Epithelial cell of umbilical artery (primary cell): ENCODE measurements around the gene RTN4. TPM values are rescaled to one million over a fixed set of nuclear protein-coding genes. Genes with fewer than 3 reads are reported as not detected.

Source experiments
- total RNA-seq: library from RNA; depleted of rRNA; stranded (reverse); fragments of >200 nt; gene quantifications from 2 replicates; pipeline ENCODE4 v1.2.3, GENCODE V29; 2014

The RTN4 gene
- total RNA-seq: 134 and 237 TPM in 2 replicates

GRCh38 chr2:55050100-55050994 lies at the start of gene RTN4:
Gene RTN4, minus strand, starts transcription at chr2:55050451. Its CDS starts 151 bp downstream, at chr2:55050300.

Other genes starting within 250 kb of the RTN4 start
- gene CLHC1, start 181.8 kb upstream of the RTN4 start, total RNA-seq: 5.2 and 8.8 TPM in 2 replicates
- gene RPS27A, start 182.2 kb upstream of the RTN4 start, total RNA-seq: 704 and 1,586 TPM in 2 replicates
- 39.7 and 40.6 TPM in 2 replicates for gene MTIF2, start 218.8 kb upstream of the RTN4 start, total RNA-seq